ENCODE results near the gene LRRC8C. TPM values are rescaled to one million over a fixed set of nuclear protein-coding genes. Genes with fewer than 3 reads are reported as not detected.
A peak's percentile ranks its signal among the peaks of the same experiment; 100 is the strongest.

The LRRC8C gene
- total RNA-seq, 1 donor from 2014 or later: 4.6 TPM

DNA sequence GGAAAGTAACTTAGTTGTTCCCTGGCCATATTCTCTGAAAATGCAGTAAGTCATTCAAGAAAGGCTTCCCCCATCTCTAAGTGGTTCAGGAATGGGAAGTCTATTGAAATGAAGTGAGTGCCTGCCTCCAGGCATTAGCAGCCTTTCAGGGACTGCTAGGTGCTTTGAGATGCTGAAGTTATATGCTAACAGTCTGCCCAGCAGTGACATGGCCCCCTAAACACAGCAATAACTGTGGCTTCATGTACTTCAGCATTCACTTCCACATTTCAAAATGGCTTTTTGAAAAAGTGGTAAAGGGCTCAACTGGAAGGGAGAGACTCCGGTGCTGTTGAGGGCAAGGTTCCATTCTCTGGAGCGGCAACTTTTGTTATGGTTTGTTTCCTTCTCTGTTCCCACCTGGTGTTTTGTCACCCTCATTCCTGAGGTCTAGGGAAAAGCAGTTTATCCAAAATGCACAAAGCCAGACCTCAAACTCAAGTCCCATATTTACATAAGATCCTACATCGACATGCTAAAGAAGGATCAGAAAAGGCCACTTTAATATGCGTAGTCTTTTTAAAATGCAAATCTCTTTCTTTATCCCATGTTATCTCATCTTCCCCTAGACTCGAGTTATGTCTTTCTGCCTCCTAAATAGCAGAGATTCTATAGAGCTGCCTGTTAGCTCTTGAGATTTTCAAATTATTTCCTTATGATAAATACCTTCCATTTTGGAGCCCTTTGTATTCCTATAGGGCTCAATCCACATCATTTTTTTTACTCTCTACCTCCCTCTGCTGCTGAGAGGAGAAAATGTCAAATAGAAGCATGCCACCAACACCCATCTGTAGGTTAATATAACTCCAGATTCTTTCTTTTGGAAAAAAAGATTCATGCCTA is 34.2 kb upstream of the LRRC8C start:
- H3K4me1 Mint-ChIP-seq: peaks cover 6% of the 10 kb centered on the region
- H3K9me3 Mint-ChIP-seq: no peaks in the 10 kb centered on the region
- H3K36me3 Mint-ChIP-seq (ENCODE audit: low read depth): no peaks in the 10 kb centered on the region
- no peaks in the 10 kb centered on the region for H3K27me3 Mint-ChIP-seq (ENCODE audit: low read depth)
- no peak for DNase-seq (ENCODE audit: low read depth, low spot score)
- H3K27ac Mint-ChIP-seq (ENCODE audit: unreplicated experiment): no peak overlapping the region
- TF ChIP-seq, protein P1, sequence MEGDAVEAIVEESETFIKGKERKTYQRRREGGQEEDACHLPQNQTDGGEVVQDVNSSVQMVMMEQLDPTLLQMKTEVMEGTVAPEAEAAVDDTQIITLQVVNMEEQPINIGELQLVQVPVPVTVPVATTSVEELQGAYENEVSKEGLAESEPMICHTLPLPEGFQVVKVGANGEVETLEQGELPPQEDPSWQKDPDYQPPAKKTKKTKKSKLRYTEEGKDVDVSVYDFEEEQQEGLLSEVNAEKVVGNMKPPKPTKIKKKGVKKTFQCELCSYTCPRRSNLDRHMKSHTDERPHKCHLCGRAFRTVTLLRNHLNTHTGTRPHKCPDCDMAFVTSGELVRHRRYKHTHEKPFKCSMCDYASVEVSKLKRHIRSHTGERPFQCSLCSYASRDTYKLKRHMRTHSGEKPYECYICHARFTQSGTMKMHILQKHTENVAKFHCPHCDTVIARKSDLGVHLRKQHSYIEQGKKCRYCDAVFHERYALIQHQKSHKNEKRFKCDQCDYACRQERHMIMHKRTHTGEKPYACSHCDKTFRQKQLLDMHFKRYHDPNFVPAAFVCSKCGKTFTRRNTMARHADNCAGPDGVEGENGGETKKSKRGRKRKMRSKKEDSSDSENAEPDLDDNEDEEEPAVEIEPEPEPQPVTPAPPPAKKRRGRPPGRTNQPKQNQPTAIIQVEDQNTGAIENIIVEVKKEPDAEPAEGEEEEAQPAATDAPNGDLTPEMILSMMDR (conservative IDR thresholded peaks at IDR 0.05): peak; percentile 78
- H3K4me3 Mint-ChIP-seq: no peak overlapping the region

DNA sequence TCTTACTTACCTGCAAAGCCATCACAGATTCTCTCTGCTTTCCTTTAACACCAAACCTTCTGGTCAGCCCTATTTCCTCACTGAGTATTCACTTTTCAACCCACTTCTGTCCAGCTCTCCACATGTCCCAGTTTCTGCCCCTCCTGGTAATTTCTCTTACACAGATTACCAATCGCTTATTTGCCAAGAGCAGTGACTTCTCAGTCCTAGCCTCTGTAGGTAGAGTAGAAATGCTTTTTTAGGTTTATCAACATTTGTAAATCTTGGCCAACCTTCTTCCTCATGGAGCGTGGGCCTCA is 33.6 kb upstream of the LRRC8C start:
- Mint-ChIP-seq H3K27ac (ENCODE audit: unreplicated experiment) (no peak overlapping the region), H3K4me1 (peaks cover 6% of the 10 kb centered on the region), H3K9me3 (no peaks in the 10 kb centered on the region), H3K4me3 (no peak overlapping the region), H3K27me3 (ENCODE audit: low read depth) (no peaks in the 10 kb centered on the region), H3K36me3 (ENCODE audit: low read depth) (no peaks in the 10 kb centered on the region)
- TF ChIP-seq, protein P1 (conservative IDR thresholded peaks at IDR 0.05): peak; percentile 36
- no peak for DNase-seq (ENCODE audit: low read depth, low spot score)

DNA sequence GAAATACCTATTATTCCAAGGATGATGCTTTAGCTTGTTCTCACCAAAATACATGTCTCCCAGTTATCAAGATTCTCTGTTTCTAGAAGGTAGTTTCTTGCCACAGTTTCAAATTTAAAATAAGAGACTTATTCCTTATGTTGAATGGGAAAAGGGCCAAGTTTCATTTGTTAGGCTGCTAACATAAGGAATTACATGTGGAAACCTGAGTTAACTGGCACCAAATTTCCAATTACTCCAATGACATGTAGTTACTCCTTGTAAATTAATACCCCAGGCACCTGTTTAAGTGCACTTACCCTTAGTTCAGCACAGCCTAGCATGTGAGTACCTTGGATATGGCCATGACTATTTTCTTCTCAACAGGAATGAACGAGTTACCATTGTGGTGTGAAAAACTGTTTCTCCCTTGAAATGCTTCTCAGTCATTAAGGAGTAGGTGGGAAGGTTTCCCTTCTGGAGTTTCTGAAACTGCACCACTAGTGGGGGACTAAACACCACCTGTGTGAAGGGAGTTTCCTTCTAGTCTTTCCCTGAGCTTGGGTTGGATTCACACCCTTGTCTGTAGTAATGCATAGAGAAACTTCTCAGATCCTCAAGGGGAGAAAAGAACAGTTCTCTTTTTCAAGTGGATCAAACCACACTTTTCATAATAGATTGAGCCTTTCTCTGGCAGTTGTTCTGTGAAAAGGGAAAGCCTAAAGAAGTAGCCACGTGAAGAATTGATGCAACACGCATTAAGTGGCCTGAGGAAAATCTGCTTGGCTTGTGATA is 32.3 kb upstream of the LRRC8C start:
- Mint-ChIP-seq H3K27ac (ENCODE audit: unreplicated experiment) (no peak overlapping the region), H3K4me1 (peaks cover 6% of the 10 kb centered on the region), H3K27me3 (ENCODE audit: low read depth) (no peaks in the 10 kb centered on the region), H3K4me3 (no peak overlapping the region), H3K36me3 (ENCODE audit: low read depth) (no peaks in the 10 kb centered on the region), H3K9me3 (no peaks in the 10 kb centered on the region)
- TF ChIP-seq, protein P1 (conservative IDR thresholded peaks at IDR 0.05): no peak
- DNase-seq (ENCODE audit: low read depth, low spot score): no peak

DNA sequence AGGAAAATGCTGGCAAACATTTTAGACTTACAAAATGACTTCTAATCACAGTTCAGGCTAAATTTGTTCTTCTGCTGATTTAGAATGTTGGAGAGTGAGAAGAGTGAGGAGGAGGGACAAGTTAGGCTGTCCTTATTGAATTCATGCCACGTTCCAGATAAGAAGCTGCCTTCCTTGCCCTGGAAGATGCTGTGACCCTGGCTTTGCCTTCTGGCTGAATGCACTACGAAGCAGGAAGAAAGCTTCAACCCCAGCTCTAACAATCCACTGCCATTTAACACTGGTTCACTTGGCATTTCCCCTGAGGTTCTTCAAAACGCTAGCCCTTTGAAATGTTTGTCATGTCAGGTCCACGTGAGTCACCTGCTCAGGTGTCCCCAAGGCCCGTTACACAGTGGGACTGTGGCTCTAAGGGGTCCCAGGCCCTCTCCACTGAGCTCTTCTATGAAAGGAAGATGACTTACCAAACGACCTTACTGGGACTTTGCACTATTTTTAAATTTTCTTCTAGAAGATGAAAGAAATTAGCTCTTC is 30.0 kb upstream of the LRRC8C start:
- TF ChIP-seq, protein P1 (conservative IDR thresholded peaks at IDR 0.05): no peak
- Mint-ChIP-seq H3K4me1 (peaks cover 19% of the 10 kb centered on the region), H3K36me3 (ENCODE audit: low read depth) (no peaks in the 10 kb centered on the region), H3K27me3 (ENCODE audit: low read depth) (no peaks in the 10 kb centered on the region), H3K4me3 (no peak overlapping the region), H3K27ac (ENCODE audit: unreplicated experiment) (no peak overlapping the region), H3K9me3 (no peaks in the 10 kb centered on the region)
- DNase-seq (ENCODE audit: low read depth, low spot score): no peak

DNA sequence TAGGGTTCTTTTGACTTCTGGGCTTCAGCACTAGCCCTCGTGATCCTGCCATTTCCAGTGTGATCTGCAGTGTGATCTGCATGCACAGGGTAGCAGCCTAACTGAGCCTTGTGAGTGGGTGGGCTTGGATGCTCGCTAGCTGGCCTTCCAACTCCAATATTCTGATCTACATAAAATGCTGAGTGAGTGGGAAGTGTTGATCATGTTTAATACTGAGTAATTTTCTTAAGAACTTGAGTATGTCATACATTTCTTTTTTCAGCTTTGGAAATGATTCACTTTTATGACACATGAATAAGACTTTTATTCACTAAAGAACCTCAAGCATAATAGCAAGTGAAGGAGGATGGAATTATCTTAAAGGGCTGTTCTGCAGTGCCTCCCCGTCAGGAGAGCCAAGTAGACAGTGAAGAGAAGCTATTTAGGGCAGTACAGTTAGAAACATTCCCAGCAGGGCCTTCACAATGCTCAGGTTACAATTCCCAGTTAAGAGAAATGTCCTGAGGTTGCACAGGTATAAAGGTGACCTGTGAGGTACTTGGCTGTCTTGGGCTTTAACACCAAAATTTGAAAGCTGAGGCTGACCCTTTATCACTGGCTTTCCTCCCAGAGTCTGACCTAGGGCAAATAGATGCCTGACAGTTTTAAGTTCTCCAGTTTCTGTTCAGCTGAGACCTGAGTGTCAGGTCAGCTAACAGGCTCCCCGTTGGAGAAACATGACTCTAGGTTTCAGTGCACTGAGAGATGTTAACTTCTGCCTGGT is 29.1 kb upstream of the LRRC8C start:
- TF ChIP-seq, protein P1 (conservative IDR thresholded peaks at IDR 0.05): no peak
- no peak overlapping the region for H3K4me3 Mint-ChIP-seq
- DNase-seq (ENCODE audit: low read depth, low spot score): no peak
- H3K9me3 Mint-ChIP-seq: no peaks in the 10 kb centered on the region
- peaks cover 24% of the 10 kb centered on the region for H3K4me1 Mint-ChIP-seq
- H3K27ac Mint-ChIP-seq (ENCODE audit: unreplicated experiment): no peak overlapping the region
- no peaks in the 10 kb centered on the region for H3K27me3 Mint-ChIP-seq (ENCODE audit: low read depth)
- no peaks in the 10 kb centered on the region for H3K36me3 Mint-ChIP-seq (ENCODE audit: low read depth)
